Activated CD4-positive, alpha-beta T cell treated with anti-CD3 and anti-CD28 coated beads, Interleukin-2, amount 10 ng/mL, durations not matched to agents 7 days and 5 days (primary cell): ENCODE results near the gene CDHR1. TPM values are rescaled to one million over a fixed set of nuclear protein-coding genes. Genes with fewer than 3 reads are reported as not detected.
"Not testable (repeated sequence)": the region's sequence is repeated elsewhere in the genome, so short reads cannot be mapped to it uniquely, and the experiment has no call there.

Source experiments
- CTCF ChIA-PET: fragments of 350-600 bp; sonication (Branson Sonifier 250); formaldehyde crosslinking; loops from one replicate; lab custom pipeline; 2021; ENCODE audit warnings: antibody characterized with exemption; lab: Charles Lee
- POLR2A ChIA-PET: fragments of 350-600 bp; sonication (Branson Sonifier 250); formaldehyde crosslinking; loops from one replicate; lab custom pipeline; 2021; ENCODE audit warnings: antibody characterized with exemption; lab: Charles Lee
- DNase-seq: peaks from one replicate; pipeline ENCODE4 v3.0.0-alpha.2; 2020
- H3K27ac Mint-ChIP-seq: one replicate; pipeline ENCODE4 v1.8.0; 2021; ENCODE audit warnings: mild to moderate bottlenecking, moderate library complexity, mixed read lengths
- H3K27me3 Mint-ChIP-seq: one replicate; pipeline ENCODE4 v1.8.0; 2021; ENCODE audit warnings: mixed read lengths
- H3K36me3 Mint-ChIP-seq: one replicate; pipeline ENCODE4 v1.8.0; 2021; ENCODE audit warnings: low read depth, mixed read lengths
- H3K4me1 Mint-ChIP-seq: one replicate; pipeline ENCODE4 v1.8.0; 2021; ENCODE audit warnings: mixed read lengths
- H3K4me3 Mint-ChIP-seq: one replicate; pipeline ENCODE4 v1.8.0; 2021; ENCODE audit warnings: mild to moderate bottlenecking, moderate library complexity, mixed read lengths
- H3K9me3 Mint-ChIP-seq: one replicate; pipeline ENCODE4 v1.8.0; 2021; ENCODE audit warnings: mixed read lengths
- total RNA-seq, 2 experiments: library from RNA; stranded (reverse); gene quantifications; one replicate each; pipeline ENCODE4 v1.2.3, GENCODE V29; 2021

CDHR1 gene
- total RNA-seq: under 1 TPM in 1 of 2 experiments, not detected in 1; 0.07 TPM

DNA sequence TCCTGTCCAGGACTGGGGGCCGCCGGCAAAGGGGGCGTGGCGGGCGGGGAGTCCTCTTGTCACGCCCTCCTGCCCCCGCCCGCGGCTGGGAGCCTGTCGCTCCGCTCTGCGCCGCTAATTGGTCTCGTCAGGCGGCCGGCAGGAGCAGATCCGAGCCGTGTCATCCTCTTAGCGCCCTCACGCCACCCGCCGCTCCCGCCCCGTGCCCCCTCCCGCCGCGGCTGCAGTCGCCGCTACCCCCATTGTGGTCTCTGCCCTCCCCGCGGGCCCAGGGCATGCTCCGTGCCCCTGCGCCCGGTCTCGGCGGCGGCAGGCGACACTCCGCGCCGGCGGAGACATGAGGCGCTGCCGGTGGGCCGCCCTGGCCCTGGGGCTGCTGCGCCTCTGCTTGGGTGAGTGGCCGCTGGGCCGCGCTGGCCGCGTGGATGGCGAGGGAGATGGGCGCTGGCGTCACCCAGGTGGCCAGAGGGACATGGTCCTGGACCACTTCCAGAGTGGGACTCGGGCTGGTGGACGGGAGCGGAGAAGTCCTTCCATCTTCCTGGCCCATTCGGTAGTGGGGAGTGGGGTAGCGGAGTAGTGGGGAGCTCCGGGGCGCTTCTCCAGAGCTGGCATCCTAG lies at the start of gene CDHR1:
CDHR1 (plus strand) TSS at position 114 of the 620 bp plus-strand sequence; CDS start at position 338, 224 bp downstream.
- H3K9me3 Mint-ChIP-seq: no peaks in the 10 kb centered on the region
- peak within 1 kb of the TSS; percentile 20 for H3K4me3 Mint-ChIP-seq
- ChIA-PET CTCF (interaction anchor here (0.6 to 1.2 kb wide), 3 partner anchors 12 to 26 kb away, joined by 3 to 4 read pairs (median 3); no protein-coding TSS in a partner anchor), POLR2A (no interaction called here)
- no peaks in the 10 kb centered on the region for H3K36me3 Mint-ChIP-seq
- H3K4me1 Mint-ChIP-seq: peaks cover 14% of the 10 kb centered on the region
- peak; percentile 36 for DNase-seq
- H3K27ac Mint-ChIP-seq: no peak within 1 kb of the TSS
- H3K27me3 Mint-ChIP-seq: peaks cover 44% of the 10 kb centered on the region

DNA sequence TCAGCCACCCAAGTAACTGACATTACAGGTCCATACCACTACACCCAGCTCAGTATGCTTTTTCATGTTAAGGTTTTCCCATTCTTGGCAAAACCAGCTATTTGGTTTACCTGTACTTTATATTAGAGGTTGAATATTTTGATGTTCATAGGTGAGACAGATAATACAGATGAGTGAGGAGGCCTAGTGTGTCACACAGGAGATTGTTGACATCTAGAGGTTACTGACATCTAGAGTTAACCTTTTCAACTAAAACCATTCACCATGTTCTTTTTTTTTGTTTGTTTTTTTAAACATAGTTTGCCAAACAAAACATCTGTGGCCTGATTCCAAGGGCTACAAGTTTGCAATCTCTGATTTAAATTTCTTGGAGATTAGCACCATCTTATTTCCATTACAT lies 47.0 kb upstream of the CDHR1 start:
- CTCF ChIA-PET: interaction anchor here (0.7 to 2.6 kb wide), 9 partner anchors 8 to 92 kb away, joined by 3 to 11 read pairs (median 4); partner anchors contain the start of genes GHITM and GPR15LG
- H3K4me3 Mint-ChIP-seq: no peak overlapping the region
- H3K9me3 Mint-ChIP-seq: no peaks in the 10 kb centered on the region
- no peak overlapping the region for H3K27ac Mint-ChIP-seq
- no peaks in the 10 kb centered on the region for H3K27me3 Mint-ChIP-seq
- DNase-seq: no peak
- POLR2A ChIA-PET: interaction anchor here (1.6 kb wide), 1 partner anchor 8 kb away, joined by 4 read pairs; the partner anchor contains the start of gene GHITM
- peaks cover 56% of the 10 kb centered on the region for H3K36me3 Mint-ChIP-seq
- H3K4me1 Mint-ChIP-seq: peaks cover 7% of the 10 kb centered on the region

DNA sequence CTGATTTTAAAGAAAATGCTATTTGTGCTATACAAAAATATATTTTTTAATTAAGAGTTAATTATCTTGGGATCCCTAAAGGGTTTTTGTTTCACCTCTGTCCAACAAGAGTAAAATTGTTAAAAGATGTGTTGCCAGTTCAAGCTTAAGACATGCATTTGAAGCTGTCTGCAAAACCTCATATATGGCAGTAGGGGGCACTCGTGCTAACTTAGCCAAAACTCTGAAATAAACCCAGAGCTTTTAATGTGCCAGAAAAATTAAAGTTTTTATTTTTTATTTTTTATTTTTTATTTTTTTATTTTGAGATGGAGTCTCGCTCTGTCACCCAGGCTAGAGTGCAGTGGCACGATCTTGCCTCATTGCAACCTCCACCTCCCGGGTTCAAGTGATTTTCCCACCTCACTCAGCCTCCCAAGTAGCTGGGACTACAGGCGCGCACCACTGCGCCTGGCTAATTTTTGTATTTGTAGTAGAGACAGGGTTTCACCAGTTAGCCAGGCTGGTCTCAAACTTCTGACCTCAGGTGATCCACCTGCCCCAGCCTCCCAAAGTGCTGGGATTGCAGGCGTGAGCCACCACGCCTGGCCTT lies 46.2 kb upstream of the CDHR1 start:
- not testable (repeated sequence) for H3K27me3 Mint-ChIP-seq, H3K27ac Mint-ChIP-seq, H3K4me1 Mint-ChIP-seq, H3K9me3 Mint-ChIP-seq, H3K4me3 Mint-ChIP-seq
- ChIA-PET POLR2A (interaction anchor here (1.6 kb wide), 1 partner anchor 9 kb away, joined by 4 read pairs; the partner anchor contains the start of gene GHITM), CTCF (interaction anchor here (0.6 to 2.6 kb wide), 13 partner anchors 8 to 216 kb away, joined by 3 to 11 read pairs (median 4); partner anchors contain the start of genes GHITM and GPR15LG)
- H3K36me3 Mint-ChIP-seq: peaks cover 56% of the 10 kb centered on the region
- peak; percentile 44 for DNase-seq

DNA sequence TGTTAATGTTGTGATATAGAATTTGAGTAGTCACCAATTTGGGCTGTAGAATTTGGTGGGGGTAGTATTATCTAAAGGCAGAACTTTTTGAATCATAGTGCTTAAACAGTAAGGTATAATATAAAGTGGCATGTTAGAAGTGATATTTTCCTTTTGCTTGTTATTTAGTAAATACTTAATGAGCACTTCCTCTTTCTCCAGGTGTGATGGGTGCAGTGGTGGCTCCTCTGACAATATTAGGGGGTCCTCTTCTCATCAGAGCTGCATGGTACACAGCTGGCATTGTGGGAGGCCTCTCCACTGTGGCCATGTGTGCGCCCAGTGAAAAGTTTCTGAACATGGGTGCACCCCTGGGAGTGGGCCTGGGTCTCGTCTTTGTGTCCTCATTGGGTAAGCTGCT lies 44.5 kb upstream of the CDHR1 start:
- Mint-ChIP-seq H3K27me3 (no peaks in the 10 kb centered on the region), H3K4me3 (no peak overlapping the region), H3K27ac (no peak overlapping the region), H3K36me3 (peaks cover 47% of the 10 kb centered on the region), H3K4me1 (peaks cover 4% of the 10 kb centered on the region), H3K9me3 (no peaks in the 10 kb centered on the region)
- no peak for DNase-seq
- ChIA-PET CTCF (interaction anchor here (0.6 to 2.6 kb wide), 4 partner anchors 9 to 64 kb away, joined by 3 to 11 read pairs (median 4); partner anchors contain the start of gene GHITM), POLR2A (interaction anchor here (0.6 kb wide), 1 partner anchor 24 kb away, joined by 4 read pairs; no protein-coding TSS in a partner anchor)

DNA sequence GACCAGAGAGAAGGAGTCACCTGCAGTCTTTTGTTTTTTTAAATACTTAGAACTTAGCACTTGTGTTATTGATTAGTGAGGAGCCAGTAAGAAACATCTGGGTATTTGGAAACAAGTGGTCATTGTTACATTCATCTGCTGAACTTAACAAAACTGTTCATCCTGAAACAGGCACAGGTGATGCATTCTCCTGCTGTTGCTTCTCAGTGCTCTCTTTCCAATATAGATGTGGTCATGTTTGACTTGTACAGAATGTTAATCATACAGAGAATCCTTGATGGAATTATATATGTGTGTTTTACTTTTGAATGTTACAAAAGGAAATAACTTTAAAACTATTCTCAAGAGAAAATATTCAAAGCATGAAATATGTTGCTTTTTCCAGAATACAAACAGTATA lies 41.6 kb upstream of the CDHR1 start:
- peaks cover 14% of the 10 kb centered on the region for H3K4me1 Mint-ChIP-seq
- CTCF ChIA-PET: no interaction called here
- H3K4me3 Mint-ChIP-seq: no peak overlapping the region
- DNase-seq: no peak
- H3K36me3 Mint-ChIP-seq: peaks cover 37% of the 10 kb centered on the region
- POLR2A ChIA-PET: no interaction called here
- no peaks in the 10 kb centered on the region for H3K27me3 Mint-ChIP-seq
- H3K27ac Mint-ChIP-seq: no peak overlapping the region
- H3K9me3 Mint-ChIP-seq: no peaks in the 10 kb centered on the region

DNA sequence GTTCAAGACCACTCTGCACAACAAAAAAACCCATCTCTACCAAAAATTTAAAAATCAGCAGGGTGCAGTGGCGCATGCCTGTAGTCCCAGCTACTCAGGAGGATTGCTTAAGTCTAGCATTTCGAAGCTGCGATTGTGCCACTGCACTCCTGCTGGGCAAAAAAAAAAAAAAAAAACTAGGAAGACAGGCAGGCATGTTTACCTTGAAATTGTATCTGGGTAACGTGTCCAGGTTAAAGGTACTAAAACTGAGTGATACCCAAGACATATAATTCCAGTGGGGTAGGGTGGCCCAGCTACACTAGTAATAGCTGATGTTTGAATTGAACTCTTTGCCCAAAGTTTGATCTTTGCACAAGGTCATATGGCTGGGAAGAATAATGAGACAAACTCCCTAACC lies 38.8 kb upstream of the CDHR1 start:
- DNase-seq: no peak
- Mint-ChIP-seq H3K4me1 (peaks cover 14% of the 10 kb centered on the region), H3K9me3 (no peaks in the 10 kb centered on the region), H3K27ac (no peak overlapping the region), H3K27me3 (peaks cover 2% of the 10 kb centered on the region), H3K36me3 (peaks cover 23% of the 10 kb centered on the region), H3K4me3 (no peak overlapping the region)
- POLR2A ChIA-PET: interaction anchor here (0.6 kb wide), 1 partner anchor 17 kb away, joined by 4 read pairs; no protein-coding TSS in a partner anchor
- CTCF ChIA-PET: interaction anchor here (0.6 to 1.5 kb wide), 4 partner anchors 10 to 48 kb away, joined by 3 to 6 read pairs (median 3); no protein-coding TSS in a partner anchor

DNA sequence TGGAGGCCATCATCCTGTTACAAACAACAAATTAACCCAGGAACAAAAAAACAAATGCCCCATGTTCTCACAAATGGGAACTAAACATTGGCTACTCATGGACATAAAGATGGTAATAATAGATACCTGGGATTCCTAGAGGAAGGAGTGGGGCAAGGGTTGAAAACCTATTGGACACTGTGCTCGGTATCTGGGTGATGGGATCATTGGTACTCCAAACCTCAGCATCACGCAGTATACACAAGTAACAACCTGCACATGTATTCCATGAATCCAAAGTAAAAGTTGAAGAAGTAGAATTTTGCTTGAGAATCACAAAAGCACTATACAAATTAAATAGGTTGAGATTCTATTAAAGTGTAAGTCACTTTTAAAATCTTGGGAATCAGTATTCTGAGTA lies 38.3 kb upstream of the CDHR1 start:
- Mint-ChIP-seq H3K9me3 (no peaks in the 10 kb centered on the region), H3K4me3 (no peak overlapping the region), H3K4me1 (peaks cover 11% of the 10 kb centered on the region), H3K36me3 (peaks cover 18% of the 10 kb centered on the region), H3K27me3 (peaks cover 2% of the 10 kb centered on the region), H3K27ac (no peak overlapping the region)
- CTCF ChIA-PET: interaction anchor here (0.6 to 1.5 kb wide), 4 partner anchors 8 to 47 kb away, joined by 3 to 6 read pairs (median 4); no protein-coding TSS in a partner anchor
- POLR2A ChIA-PET: no interaction called here
- no peak for DNase-seq

DNA sequence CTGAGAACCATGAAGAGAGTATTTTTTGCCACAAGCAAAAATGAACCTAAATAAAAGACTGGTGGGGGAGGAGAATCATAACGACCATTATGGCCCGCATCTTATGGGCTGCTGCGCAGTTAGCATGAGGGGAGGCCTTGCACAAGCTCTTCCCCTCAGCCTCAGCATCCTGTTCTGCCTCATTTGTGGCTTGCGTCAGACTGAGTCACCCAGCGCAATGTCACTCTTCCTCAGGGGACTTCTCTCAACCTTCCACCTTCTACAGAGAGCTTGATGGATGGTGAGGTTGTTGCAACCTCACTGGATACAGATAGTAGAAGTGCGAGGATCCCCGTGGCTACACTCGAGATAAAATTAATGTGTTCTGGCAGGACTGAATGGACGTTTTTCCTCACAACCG lies 37.6 kb upstream of the CDHR1 start:
- Mint-ChIP-seq H3K27ac (no peak overlapping the region), H3K9me3 (no peaks in the 10 kb centered on the region), H3K4me3 (no peak overlapping the region), H3K27me3 (peaks cover 2% of the 10 kb centered on the region), H3K36me3 (peaks cover 17% of the 10 kb centered on the region), H3K4me1 (peaks cover 10% of the 10 kb centered on the region)
- ChIA-PET POLR2A (interaction anchor here (0.8 kb wide), 1 partner anchor 21 kb away, joined by 3 read pairs; no protein-coding TSS in a partner anchor), CTCF (interaction anchor here (1.1 to 1.5 kb wide), 3 partner anchors 9 to 46 kb away, joined by 3 to 4 read pairs (median 3); no protein-coding TSS in a partner anchor)
- DNase-seq: no peak

DNA sequence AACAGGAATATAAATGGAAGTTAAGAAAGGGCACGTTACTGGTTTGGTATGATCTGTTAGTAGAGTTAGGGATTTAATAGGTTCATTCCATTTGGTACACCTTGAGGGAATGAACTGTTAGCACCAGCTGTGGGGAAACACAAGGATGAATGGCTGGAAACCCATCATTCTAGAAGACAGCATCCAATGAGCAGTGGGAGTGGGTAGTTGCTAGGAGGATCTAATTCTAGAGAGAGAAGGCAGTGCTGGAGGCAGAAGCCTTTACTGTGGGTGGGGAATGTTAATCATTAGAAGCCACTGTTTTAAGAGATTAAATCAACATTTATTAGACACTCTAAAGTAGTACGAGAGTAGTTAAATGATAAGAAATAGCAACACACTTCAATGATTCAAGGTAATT lies 36.3 kb upstream of the CDHR1 start:
- Mint-ChIP-seq H3K9me3 (no peaks in the 10 kb centered on the region), H3K4me3 (no peak overlapping the region), H3K27ac (no peak overlapping the region), H3K36me3 (peaks cover 9% of the 10 kb centered on the region), H3K27me3 (peaks cover 3% of the 10 kb centered on the region), H3K4me1 (peaks cover 10% of the 10 kb centered on the region)
- POLR2A ChIA-PET: no interaction called here
- CTCF ChIA-PET: interaction anchor here (0.9 to 1.8 kb wide), 4 partner anchors 10 to 46 kb away, joined by 3 to 6 read pairs (median 4); partner anchors contain the start of gene GHITM
- no peak for DNase-seq

DNA sequence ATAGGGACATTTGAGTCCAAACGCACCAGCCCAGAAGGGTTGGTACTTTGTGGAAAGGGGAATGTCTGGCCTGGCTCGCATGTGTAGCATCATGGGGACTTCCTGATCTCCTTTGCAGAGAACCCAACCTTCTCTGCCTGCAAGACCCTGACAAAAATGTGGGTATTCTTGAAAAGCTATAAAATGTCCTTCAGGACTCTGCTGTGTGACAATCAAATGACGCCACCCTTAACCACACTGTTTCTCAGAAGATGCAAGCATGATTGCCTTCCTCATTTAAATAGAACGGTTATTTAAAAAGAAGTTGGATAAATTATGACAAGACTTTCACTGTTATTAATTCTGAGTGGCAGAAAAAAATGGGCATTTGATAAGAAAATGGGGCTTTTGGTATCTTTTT lies 35.8 kb upstream of the CDHR1 start:
- POLR2A ChIA-PET: no interaction called here
- peaks cover 10% of the 10 kb centered on the region for H3K4me1 Mint-ChIP-seq

DNA sequence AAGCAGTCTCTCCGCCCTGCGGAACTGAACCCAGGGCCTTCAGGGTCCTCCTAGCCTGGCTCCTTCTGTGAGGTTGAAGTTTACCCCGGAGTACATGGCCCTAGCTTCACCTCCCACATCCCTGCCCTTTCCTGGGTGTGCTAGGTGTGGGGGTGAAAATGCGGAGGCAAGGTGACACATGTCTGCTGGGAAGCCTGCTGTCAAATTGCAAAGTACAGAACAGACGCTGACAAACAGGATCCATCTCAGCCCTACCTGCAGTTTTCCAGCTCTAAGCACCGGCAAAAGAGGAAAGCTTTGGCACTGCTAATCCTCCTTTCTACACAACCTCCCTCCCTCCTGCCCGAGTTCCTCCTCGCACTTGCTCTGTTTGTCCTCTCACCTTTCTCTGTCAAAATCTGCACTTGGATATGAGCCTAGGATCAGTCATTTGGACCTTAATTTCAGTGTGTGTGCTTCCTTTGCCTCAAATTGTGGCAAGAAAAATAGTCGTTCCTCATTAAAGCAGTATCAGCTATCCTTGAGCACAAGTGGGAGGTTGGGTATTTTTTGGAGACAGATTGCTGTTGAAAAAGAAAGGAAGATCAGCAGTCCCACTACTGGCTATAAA lies 35.2 kb upstream of the CDHR1 start:
- POLR2A ChIA-PET: no interaction called here
- Mint-ChIP-seq H3K4me3 (no peak overlapping the region), H3K27ac (no peak overlapping the region), H3K4me1 (peaks cover 10% of the 10 kb centered on the region), H3K27me3 (peaks cover 10% of the 10 kb centered on the region), H3K36me3 (peaks cover 9% of the 10 kb centered on the region), H3K9me3 (no peaks in the 10 kb centered on the region)
- CTCF ChIA-PET: interaction anchor here (0.7 to 1.8 kb wide), 5 partner anchors 9 to 44 kb away, joined by 3 to 6 read pairs (median 4); partner anchors contain the start of gene GHITM
- no peak for DNase-seq

More for the DNA sequence above, 35.8 kb upstream of the CDHR1 start:
- Mint-ChIP-seq H3K27me3 (peaks cover 6% of the 10 kb centered on the region), H3K9me3 (no peaks in the 10 kb centered on the region), H3K36me3 (peaks cover 9% of the 10 kb centered on the region), H3K27ac (no peak overlapping the region), H3K4me3 (no peak overlapping the region)
- no peak for DNase-seq
- CTCF ChIA-PET: interaction anchor here (0.7 to 1.8 kb wide), 5 partner anchors 9 to 44 kb away, joined by 3 to 6 read pairs (median 4); partner anchors contain the start of gene GHITM

DNA sequence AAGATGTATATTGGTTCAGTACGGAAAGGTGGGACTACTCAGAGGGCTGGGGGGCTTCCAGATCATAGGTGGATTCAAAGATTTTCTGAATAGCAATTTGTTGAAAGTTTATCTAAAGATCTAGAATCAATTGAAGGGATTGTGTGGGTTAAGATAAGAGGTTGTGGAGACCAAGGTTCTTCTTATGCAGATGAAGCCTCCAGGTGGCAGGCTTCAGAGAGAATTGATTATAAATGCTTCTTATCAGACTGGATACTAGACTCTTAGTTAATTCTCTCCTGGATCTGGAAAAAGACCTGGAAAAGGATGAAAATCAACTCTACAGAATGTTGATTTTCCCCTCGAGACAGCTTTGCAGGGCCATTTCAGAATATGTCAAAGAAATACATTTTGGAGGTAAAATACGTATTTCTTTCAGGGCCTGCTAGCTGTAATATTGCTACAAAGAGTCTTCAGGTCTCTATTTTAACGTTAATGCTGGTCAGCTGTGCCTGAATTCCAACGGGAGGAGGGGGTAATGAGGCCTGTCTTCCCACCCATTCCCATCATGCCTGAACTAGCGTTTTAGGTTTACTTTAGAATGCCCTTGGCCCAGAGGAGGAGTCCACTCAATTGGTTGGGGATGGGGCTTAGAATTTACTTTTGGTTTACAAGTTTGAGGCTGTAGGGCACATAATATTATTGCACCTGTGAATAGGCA lies 33.5 kb upstream of the CDHR1 start:
- ChIA-PET POLR2A (no interaction called here), CTCF (no interaction called here)
- Mint-ChIP-seq H3K4me1 (peaks cover 10% of the 10 kb centered on the region), H3K36me3 (peaks cover under 1% of the 10 kb centered on the region), H3K9me3 (no peaks in the 10 kb centered on the region), H3K4me3 (no peak overlapping the region), H3K27ac (no peak overlapping the region), H3K27me3 (peaks cover 17% of the 10 kb centered on the region)
- no peak for DNase-seq
